PC-3 (cell line): ENCODE results near the gene ASCL5.

Experiments used
- EZH2 ChIP-seq: fragments of 300-600 bp; sonication (generic); IDR thresholded peaks from one replicate; pipeline ENCODE4 v1.6.1; 2017; ENCODE audit warnings: antibody characterized with exemption, mild to moderate bottlenecking, low read length; ENCODE audit not compliant: unreplicated experiment
- EZH2phosphoT487 ChIP-seq: fragments of 300-600 bp; sonication (generic); IDR thresholded peaks from 2 replicates; pipeline ENCODE4 v1.6.1; 2018; ENCODE audit warnings: mild to moderate bottlenecking, antibody characterized with exemption, low read length, borderline replicate concordance
- TF ChIP-seq, protein P1 (sequence below): fragments of 300-600 bp; sonication (generic); conservative IDR thresholded peaks from 2 replicates; pipeline ENCODE4 v1.5.1; 2017; ENCODE audit warnings: antibody characterized with exemption, low read depth, mild to moderate bottlenecking, low read length

DNA sequence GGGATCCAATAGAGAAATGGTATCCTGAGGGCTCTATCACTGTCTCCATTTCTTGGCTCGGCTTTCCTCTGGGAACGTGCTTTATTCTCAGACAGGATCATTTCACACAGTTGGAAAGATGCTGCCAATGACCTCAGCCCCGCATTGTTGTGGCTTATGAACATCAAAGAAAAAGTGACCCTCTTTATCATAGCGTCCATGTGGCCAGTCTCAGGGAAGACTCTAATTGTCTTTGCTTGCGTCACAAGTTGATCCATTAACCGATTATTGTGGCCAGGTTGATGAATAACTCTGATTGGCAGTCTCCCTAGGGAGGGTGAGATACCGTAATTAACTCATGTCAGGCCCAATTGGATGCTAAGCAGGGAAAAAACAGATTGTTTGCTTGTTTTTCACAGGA lies 37.7 kb upstream of the ASCL5 start:
- TF ChIP-seq, protein P1, sequence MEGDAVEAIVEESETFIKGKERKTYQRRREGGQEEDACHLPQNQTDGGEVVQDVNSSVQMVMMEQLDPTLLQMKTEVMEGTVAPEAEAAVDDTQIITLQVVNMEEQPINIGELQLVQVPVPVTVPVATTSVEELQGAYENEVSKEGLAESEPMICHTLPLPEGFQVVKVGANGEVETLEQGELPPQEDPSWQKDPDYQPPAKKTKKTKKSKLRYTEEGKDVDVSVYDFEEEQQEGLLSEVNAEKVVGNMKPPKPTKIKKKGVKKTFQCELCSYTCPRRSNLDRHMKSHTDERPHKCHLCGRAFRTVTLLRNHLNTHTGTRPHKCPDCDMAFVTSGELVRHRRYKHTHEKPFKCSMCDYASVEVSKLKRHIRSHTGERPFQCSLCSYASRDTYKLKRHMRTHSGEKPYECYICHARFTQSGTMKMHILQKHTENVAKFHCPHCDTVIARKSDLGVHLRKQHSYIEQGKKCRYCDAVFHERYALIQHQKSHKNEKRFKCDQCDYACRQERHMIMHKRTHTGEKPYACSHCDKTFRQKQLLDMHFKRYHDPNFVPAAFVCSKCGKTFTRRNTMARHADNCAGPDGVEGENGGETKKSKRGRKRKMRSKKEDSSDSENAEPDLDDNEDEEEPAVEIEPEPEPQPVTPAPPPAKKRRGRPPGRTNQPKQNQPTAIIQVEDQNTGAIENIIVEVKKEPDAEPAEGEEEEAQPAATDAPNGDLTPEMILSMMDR = no peak
- no peak for TF ChIP-seq EZH2
- no peak for TF ChIP-seq EZH2phosphoT487
